Coronary artery (tissue), 2 donors: Measurements from ENCODE around the gene TROAP.

ENCODE experiments used
- DNase-seq: peaks from one replicate; pipeline ENCODE4 v3.0.0-alpha.2; 2017; ENCODE audit warnings: low spot score
- H3K27ac ChIP-seq, 2 donors: fragments of 200-600 bp; sonication (generic); one replicate each; pipeline ENCODE4 v1.5.1; 2016 to 2019
- H3K4me3 ChIP-seq: fragments of 200-600 bp; sonication (generic); 2 replicates; pipeline ENCODE4 v1.5.1; 2016; ENCODE audit warnings: mild to moderate bottlenecking, moderate library complexity
- TF ChIP-seq, protein P1 (sequence below): fragments of 200-600 bp; sonication (generic); IDR thresholded peaks from one replicate; pipeline ENCODE4 v1.5.1; 2019; ENCODE audit warnings: antibody characterized with exemption

Gene TROAP

DNA sequence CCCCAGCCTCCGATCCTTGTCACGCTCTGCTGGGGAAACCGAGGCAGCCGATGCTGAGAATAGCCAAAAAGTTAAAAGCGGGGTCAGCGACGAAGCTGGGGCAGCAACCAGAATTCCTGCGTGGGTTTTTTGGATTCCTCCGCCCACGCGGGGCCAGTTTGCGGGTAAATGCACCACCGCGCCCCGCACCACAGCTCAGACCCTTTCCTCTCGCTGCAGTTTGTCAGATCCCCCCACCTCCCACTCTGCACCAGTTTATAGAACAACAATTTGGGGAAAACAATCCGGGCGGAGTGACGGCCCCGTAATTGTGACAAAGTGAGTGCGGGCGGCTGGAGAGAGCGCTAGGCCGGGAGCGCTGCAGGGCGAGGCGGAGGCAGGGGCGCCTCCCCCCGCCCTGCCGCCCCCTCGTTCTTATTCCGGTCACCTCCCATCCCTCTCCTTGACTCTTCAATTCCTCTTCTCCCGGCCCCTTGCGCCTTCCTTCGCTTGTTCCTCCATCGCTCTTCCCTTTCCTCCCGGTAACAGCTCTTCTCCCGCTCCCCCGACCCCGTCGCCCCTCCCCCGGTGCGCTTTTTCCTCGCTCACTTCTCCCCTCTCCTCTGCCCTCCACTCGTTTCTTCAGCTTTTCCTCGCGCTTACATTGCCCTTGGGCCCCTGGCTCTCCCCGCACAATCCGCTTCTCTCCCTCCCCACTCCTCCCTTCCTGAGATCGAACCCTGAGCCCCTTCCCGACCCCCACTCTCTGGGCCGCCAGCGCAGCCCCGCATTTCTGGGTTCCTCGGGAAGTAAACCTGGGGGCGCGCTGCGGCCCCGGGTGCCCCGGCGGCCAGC lies 23.0 kb downstream of the TROAP start:
- Histone ChIP-seq H3K4me3 (peak overlapping the region; percentile 76), H3K27ac (no peak overlapping the region)
- DNase-seq, result no peak
- TF ChIP-seq, protein P1, sequence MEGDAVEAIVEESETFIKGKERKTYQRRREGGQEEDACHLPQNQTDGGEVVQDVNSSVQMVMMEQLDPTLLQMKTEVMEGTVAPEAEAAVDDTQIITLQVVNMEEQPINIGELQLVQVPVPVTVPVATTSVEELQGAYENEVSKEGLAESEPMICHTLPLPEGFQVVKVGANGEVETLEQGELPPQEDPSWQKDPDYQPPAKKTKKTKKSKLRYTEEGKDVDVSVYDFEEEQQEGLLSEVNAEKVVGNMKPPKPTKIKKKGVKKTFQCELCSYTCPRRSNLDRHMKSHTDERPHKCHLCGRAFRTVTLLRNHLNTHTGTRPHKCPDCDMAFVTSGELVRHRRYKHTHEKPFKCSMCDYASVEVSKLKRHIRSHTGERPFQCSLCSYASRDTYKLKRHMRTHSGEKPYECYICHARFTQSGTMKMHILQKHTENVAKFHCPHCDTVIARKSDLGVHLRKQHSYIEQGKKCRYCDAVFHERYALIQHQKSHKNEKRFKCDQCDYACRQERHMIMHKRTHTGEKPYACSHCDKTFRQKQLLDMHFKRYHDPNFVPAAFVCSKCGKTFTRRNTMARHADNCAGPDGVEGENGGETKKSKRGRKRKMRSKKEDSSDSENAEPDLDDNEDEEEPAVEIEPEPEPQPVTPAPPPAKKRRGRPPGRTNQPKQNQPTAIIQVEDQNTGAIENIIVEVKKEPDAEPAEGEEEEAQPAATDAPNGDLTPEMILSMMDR, result no peak

DNA sequence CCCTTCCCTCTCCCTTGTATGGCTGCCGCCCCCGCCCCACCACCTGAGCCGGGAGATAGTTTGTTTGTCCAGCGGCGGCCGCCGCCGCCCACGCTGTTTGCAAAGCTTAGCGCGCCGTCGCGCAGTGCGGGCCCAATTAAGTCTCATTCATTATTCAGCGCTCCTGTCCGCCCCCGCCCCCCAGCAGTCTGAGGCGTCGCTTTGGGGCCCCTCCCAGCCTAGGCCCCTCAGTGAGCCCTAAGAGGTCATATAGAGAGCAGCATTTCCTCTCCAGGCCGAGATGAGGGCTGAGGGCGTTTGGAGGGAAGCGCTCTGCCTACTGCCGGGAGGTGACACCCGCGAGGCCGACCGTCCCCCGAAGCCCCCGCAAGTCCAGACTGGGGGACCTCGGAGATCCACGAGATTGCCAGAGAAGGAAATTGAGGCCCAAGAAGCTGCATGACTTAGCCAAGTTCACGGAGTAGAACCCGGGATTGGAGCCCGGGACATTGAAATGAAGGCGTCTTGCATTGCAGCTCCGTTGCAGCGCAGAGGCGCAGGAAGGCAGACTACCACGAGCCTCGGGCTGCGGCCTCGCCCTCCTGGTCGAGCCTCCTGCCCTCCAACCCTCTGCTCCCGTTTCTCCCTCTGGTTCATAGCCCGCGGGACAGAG lies 23.7 kb downstream of the TROAP start, which contains the start of gene DNAJC22:
TSS of gene DNAJC22 (plus strand) at position 230 of the 652 bp plus-strand sequence. CDS start 1,985 bp downstream, outside the sequence.
- peak within 1 kb of the TSS; percentile 76 for H3K4me3 ChIP-seq

DNA sequence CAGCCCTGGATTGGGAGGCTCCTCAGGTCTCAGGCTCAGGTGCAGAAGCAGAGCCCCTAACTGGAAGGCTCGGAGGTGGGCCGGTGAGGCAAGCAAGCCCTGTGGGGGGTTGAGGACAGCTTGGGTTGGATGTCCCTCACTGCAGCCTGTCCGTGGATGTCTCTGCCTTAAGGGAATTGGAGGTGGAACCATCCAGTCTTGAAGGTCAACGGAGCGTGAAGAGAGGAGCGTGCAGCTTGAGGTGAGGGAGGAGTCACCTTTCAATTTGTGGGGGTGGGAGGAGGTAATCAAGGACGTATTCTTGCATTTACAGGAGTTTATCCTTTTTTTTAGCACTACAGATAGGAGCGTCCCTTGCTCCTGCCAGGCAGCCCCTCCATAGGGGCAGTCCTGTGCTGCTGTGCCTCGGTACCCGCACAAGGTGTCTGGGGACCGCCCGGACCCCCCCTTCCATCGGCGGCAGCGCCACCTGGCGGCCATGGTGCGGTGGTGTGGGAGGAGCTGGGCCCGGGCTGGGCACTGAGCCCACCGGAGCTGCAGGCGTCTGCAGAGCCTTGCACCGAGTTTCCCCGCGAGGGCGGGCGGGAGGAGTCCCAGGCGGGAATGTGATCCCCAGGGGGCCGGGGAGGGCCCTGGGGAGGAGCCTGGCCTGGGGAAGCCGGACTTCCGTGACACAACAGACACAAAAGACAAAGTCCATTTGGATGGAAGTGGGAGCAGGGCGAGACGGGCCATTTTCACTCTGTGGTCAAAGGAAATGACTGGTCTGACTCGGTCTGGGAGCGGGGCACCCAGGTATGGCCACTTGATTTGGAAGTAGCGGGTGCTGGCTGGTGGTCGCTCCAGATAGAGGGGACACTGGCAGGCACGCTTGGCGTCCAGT lies 24.5 kb downstream of the TROAP start:
- Histone ChIP-seq H3K4me3 (peak overlapping the region; percentile 76), H3K27ac (no peak overlapping the region)
- TF ChIP-seq, protein P1, result peak; percentile 88
- peak; percentile 81 for DNase-seq

More for the DNA sequence above, 23.7 kb downstream of the TROAP start, which contains the start of gene DNAJC22:
- H3K27ac ChIP-seq, result no peak within 1 kb of the TSS
- TF ChIP-seq, protein P1, result no peak
- peak; percentile 70 for DNase-seq

DNA sequence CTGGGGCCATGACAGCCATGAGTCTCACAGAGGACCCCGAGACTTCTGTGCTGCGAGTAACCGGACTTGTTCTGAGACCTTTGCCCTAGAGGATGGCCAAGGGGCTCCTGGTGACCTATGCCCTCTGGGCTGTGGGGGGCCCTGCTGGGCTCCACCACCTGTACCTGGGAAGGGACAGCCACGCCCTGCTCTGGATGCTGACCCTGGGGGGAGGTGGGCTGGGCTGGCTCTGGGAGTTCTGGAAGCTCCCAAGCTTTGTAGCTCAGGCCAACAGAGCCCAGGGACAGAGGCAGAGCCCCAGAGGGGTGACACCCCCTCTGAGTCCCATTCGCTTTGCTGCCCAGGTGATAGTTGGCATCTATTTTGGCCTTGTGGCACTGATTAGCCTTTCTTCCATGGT lies 25.7 kb downstream of the TROAP start:
- Histone ChIP-seq H3K27ac (no peak overlapping the region), H3K4me3 (no peak overlapping the region)
- no peak for DNase-seq
- TF ChIP-seq, protein P1, result no peak

DNA sequence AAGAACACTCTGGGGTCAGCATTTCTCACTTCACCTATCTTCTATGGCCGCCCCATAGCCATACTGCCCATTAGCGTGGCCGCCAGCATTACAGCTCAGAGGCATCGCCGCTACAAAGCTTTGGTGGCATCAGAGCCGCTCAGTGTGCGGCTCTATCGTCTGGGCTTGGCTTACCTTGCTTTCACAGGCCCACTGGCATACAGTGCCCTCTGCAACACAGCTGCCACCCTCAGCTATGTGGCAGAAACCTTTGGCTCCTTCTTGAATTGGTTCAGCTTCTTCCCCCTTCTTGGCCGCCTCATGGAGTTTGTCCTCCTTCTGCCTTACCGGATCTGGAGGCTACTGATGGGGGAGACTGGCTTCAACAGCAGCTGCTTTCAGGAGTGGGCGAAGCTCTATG lies 26.2 kb downstream of the TROAP start:
- Histone ChIP-seq H3K4me3 (no peak overlapping the region), H3K27ac (no peak overlapping the region)
- TF ChIP-seq, protein P1, result no peak
- DNase-seq, result no peak

DNA sequence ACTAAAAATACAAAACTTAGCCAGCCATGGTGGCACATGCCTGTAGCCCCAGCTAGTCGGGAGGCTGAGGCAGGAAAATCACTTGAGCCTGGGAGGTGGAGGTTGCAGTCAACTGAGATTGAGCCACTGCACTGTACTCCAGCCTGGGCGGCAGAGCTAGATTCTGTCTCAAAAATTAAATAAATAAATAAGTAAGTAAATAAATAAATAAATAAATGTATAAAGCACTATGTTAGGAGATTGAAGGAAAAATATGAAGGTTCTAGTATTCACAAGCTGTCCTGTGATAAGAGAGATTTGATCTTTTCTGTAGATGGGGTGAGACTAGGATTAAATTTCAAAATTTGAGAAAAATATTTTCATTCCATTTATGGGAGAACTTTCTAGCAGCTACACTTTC lies 29.3 kb downstream of the TROAP start:
- TF ChIP-seq, protein P1, result no peak
- DNase-seq, result no peak
- H3K27ac ChIP-seq, result no peak overlapping the region

More for the DNA sequence above, 29.3 kb downstream of the TROAP start:
- no peak overlapping the region for H3K4me3 ChIP-seq
